Chondrocyte (in vitro differentiated cells): Measurements from ENCODE around the gene HILPDA. TPM values are rescaled to one million over a fixed set of nuclear protein-coding genes. Genes with fewer than 3 reads are reported as not detected.
"Not testable (repeated sequence)": the region's sequence is repeated elsewhere in the genome, so short reads cannot be mapped to it uniquely, and the experiment has no call there.

Experiments
- DNase-seq: peaks from one replicate; pipeline ENCODE4 v3.0.0; 2021; ENCODE audit warnings: mixed read lengths, low spot score
- H3K27ac Mint-ChIP-seq: one replicate; pipeline ENCODE4 v1.8.0; 2021; ENCODE audit warnings: mild to moderate bottlenecking, moderate library complexity, mixed read lengths; ENCODE audit not compliant: unreplicated experiment
- H3K27me3 Mint-ChIP-seq: 2 replicates; pipeline ENCODE4 v1.8.0; 2021; ENCODE audit warnings: low read depth, mixed read lengths
- H3K36me3 Mint-ChIP-seq: 2 replicates; pipeline ENCODE4 v1.8.0; 2021; ENCODE audit warnings: low read depth, mixed read lengths
- H3K4me1 Mint-ChIP-seq: 2 replicates; pipeline ENCODE4 v1.8.0; 2021; ENCODE audit warnings: low read depth, mild to moderate bottlenecking, mixed read lengths
- H3K4me3 Mint-ChIP-seq: one replicate; pipeline ENCODE4 v1.8.0; 2021; ENCODE audit warnings: mild to moderate bottlenecking, moderate library complexity, mixed read lengths; ENCODE audit not compliant: unreplicated experiment
- H3K9me3 Mint-ChIP-seq: 2 replicates; pipeline ENCODE4 v1.8.0; 2021; ENCODE audit warnings: low read depth, mixed read lengths
- total RNA-seq: library from RNA; stranded (reverse); gene quantifications from 3 replicates; pipeline ENCODE4 v1.2.1, GENCODE V29; 2021
- TF ChIP-seq, protein P1 (sequence below): fragments of 200-600 bp; sonication (generic); IDR thresholded peaks from 2 replicates; pipeline ENCODE4 v1.5.0; 2021; ENCODE audit warnings: antibody characterized with exemption, mild to moderate bottlenecking, moderate library complexity

HILPDA gene
- total RNA-seq, 1 donor from 2014 or later: 15.8 TPM

- TF ChIP-seq, protein P1, sequence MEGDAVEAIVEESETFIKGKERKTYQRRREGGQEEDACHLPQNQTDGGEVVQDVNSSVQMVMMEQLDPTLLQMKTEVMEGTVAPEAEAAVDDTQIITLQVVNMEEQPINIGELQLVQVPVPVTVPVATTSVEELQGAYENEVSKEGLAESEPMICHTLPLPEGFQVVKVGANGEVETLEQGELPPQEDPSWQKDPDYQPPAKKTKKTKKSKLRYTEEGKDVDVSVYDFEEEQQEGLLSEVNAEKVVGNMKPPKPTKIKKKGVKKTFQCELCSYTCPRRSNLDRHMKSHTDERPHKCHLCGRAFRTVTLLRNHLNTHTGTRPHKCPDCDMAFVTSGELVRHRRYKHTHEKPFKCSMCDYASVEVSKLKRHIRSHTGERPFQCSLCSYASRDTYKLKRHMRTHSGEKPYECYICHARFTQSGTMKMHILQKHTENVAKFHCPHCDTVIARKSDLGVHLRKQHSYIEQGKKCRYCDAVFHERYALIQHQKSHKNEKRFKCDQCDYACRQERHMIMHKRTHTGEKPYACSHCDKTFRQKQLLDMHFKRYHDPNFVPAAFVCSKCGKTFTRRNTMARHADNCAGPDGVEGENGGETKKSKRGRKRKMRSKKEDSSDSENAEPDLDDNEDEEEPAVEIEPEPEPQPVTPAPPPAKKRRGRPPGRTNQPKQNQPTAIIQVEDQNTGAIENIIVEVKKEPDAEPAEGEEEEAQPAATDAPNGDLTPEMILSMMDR: no peak
- peak overlapping the region; percentile 19 for H3K27ac Mint-ChIP-seq
- H3K4me3 Mint-ChIP-seq: no peak overlapping the region
- H3K36me3 Mint-ChIP-seq: peaks cover 3% of the 10 kb centered on the region
- H3K27me3 Mint-ChIP-seq: no peaks in the 10 kb centered on the region
- H3K4me1 Mint-ChIP-seq: peaks cover 54% of the 10 kb centered on the region
- H3K9me3 Mint-ChIP-seq: no peaks in the 10 kb centered on the region
- no peak for DNase-seq
Measured at GRCh38 chr7:128458956-128459355, 3.3 kb downstream of the HILPDA start.

DNA sequence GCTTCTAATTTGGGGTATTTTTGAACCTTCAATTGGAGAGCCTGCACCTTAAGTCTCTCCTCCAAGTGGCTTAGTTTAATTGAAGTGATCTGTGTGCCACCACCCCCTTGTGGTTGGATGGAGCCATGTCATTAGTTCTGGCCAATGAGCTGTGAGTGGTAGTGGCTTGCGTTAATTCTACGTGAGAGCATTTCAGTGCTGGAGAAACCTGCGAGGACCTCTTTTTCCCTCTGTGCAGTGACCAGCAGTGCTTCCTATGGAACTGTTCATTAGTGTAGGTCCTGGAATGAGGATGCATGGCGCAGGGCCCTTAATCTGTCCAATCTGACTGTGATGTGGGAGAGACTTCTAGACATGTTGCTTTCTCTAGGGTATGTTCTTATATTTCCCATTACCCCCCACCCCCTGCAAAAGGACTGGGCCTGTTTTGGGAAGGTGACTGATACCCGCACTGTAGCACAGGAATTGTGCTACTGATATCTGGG is 3.8 kb downstream of the HILPDA start:
- Mint-ChIP-seq H3K4me1 (peaks cover 49% of the 10 kb centered on the region), H3K27ac (peak overlapping the region; percentile 19), H3K36me3 (peaks cover 3% of the 10 kb centered on the region), H3K27me3 (no peaks in the 10 kb centered on the region), H3K4me3 (no peak overlapping the region), H3K9me3 (no peaks in the 10 kb centered on the region)
- TF ChIP-seq, protein P1: peak; percentile 80
- DNase-seq: no peak

- peaks cover 23% of the 10 kb centered on the region for H3K4me1 Mint-ChIP-seq
- peaks cover 3% of the 10 kb centered on the region for H3K36me3 Mint-ChIP-seq
- TF ChIP-seq, protein P1: no peak
- no peak for DNase-seq
- H3K27ac Mint-ChIP-seq: no peak overlapping the region
- H3K9me3 Mint-ChIP-seq: no peaks in the 10 kb centered on the region
- H3K4me3 Mint-ChIP-seq: no peak overlapping the region
- H3K27me3 Mint-ChIP-seq: no peaks in the 10 kb centered on the region
Measured at GRCh38 chr7:128462460-128462859, 6.8 kb downstream of the HILPDA start.

DNA sequence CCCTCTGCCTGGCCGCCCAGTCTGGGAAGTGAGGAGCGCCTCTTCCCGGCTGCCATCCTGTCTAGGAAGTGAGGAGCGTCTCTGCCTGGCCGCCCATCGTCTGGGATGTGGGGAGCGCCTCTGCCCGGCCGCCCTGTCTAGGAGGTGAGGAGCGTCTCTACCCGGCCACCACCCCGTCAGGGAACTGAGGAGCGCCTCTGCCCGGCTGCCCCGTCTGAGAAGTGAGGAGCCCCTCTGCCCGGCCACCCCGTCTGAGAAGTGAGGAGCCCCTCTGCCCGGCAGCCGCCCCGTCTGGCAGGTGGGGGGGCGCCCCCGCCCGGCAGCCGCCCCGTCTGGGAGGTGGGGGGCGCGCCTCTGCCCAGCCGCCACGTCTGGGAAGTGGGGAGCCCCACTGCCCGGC is 7.7 kb downstream of the HILPDA start:
- H3K36me3 Mint-ChIP-seq, H3K27ac Mint-ChIP-seq, H3K4me3 Mint-ChIP-seq, H3K27me3 Mint-ChIP-seq, DNase-seq, H3K9me3 Mint-ChIP-seq: not testable (repeated sequence)
- H3K4me1 Mint-ChIP-seq: peaks cover 14% of the 10 kb centered on the region

GRCh38 chr7:128463933-128464332 is 8.3 kb downstream of the HILPDA start:
- H3K4me3 Mint-ChIP-seq, H3K4me1 Mint-ChIP-seq, DNase-seq, H3K27ac Mint-ChIP-seq, H3K27me3 Mint-ChIP-seq, H3K9me3 Mint-ChIP-seq, H3K36me3 Mint-ChIP-seq: not testable (repeated sequence)

- H3K9me3 Mint-ChIP-seq, H3K27ac Mint-ChIP-seq, H3K4me1 Mint-ChIP-seq, DNase-seq, H3K27me3 Mint-ChIP-seq, H3K4me3 Mint-ChIP-seq, H3K36me3 Mint-ChIP-seq: not testable (repeated sequence)
Measured at GRCh38 chr7:128466871-128467270, 11.2 kb downstream of the HILPDA start.
